HS-27A (cell line): ENCODE data around the gene D2HGDH.
"Not testable (repeated sequence)": the region's sequence is repeated elsewhere in the genome, so short reads cannot be mapped to it uniquely, and the experiment has no call there.

ENCODE experiments used
- DNase-seq: peaks from one replicate; pipeline ENCODE4 v3.0.0-alpha.2; 2012; ENCODE audit warnings: low read depth, missing footprints

D2HGDH gene

GRCh38 chr2:241808051-241808720, 73.8 kb downstream of the D2HGDH start:
- DNase-seq, result no peak

- no peak for DNase-seq
These were observed 74.4 kb downstream of the D2HGDH start, which contains the start of gene NEU4 for GRCh38 chr2:241808721-241809382. TSS of gene NEU4 (plus strand) at chr2:241809193. CDS start at chr2:241814485, 5,292 bp downstream.

- DNase-seq, result no peak
These were observed 75.2 kb downstream of the D2HGDH start for GRCh38 chr2:241809383-241810306.

GRCh38 chr2:241810307-241811200, 76.1 kb downstream of the D2HGDH start:
- no peak for DNase-seq

DNA sequence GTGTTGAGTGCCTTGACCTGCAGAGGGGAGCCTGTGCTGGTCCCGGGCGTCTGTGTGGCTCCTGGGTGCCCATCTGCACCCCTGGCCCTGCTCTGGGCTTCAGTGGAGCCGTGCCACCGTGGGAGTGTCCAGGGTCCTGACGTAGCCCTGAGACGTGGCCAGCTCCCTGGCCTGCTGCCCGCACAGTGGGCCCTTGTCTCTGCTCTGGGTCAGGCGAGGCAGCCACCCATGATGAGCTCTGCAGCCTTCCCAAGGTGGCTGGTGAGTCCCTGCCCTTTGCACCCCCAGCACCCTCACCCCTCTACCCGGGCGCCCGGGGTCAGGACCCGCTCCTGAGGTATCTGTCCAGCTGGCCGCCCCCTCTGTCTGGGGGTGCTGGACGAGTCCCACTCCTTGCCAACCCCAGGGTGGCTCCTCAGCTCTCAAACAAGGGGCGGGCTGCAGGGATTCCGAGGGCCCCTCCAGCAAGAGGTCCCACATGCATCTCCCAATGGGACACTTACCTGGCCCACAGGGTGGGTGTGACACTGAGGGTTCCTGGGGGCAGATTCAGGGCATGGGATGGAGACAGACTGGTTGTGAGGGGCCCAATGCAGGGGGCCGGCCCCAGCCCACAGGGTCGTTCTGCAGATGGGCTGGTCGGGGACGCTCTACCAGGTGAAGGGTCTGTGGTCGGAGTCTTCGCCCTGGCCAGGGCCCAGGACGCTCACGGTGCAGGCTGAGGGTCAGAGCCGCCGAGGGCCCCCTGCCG, 76.9 kb downstream of the D2HGDH start:
- no peak for DNase-seq

GRCh38 chr2:241811952-241812729, 77.7 kb downstream of the D2HGDH start:
- DNase-seq, result no peak

GRCh38 chr2:241812730-241813643, 78.6 kb downstream of the D2HGDH start:
- DNase-seq, result no peak

GRCh38 chr2:241813644-241814392, 79.4 kb downstream of the D2HGDH start:
- no peak for DNase-seq

GRCh38 chr2:241814393-241814642, 79.9 kb downstream of the D2HGDH start:
- DNase-seq, result no peak

GRCh38 chr2:241814643-241815476, 80.4 kb downstream of the D2HGDH start:
- no peak for DNase-seq

- no peak for DNase-seq
These were observed 81.3 kb downstream of the D2HGDH start for GRCh38 chr2:241815477-241816430.

GRCh38 chr2:241816431-241817121, 82.1 kb downstream of the D2HGDH start:
- DNase-seq, result no peak

DNA sequence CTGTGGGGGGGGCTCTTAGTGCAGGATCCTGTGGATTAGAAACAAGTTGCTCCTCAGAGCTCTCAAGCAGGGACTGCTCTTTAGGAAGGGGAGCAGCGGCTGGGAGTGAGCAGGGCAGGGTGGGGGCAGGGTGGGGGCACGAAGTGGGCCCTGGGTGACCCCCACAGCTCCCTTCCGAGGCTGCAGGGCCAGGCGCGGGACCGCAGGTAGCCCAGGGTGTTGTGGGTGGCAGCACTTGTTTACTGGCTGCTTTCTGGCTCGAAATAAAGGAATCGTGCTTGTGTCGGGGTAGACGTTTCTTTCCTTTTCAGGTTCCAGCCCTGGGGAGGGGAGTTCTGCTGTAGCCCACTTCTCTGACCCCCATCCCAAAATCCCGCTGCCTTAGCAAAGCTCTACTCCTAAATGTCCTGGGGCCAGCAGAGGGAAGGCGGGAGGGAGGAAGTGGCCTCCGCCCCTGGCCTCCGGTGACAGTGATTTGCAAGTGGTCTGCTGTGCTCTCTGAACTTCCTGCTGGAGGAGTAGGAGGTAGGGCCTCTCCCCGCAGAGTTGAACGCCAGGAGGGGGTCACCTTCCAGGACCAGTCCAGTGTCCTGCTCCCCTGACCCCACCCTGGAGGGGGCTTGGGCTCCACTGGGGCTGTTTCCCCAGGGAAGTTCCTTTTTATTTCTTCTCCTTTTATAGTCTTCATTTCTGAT, 82.8 kb downstream of the D2HGDH start:
- DNase-seq, result no peak

- DNase-seq, result not testable (repeated sequence)
These were observed 83.4 kb downstream of the D2HGDH start for GRCh38 chr2:241817821-241818215.
